Measurements from ENCODE around the gene DLGAP4.

DNA sequence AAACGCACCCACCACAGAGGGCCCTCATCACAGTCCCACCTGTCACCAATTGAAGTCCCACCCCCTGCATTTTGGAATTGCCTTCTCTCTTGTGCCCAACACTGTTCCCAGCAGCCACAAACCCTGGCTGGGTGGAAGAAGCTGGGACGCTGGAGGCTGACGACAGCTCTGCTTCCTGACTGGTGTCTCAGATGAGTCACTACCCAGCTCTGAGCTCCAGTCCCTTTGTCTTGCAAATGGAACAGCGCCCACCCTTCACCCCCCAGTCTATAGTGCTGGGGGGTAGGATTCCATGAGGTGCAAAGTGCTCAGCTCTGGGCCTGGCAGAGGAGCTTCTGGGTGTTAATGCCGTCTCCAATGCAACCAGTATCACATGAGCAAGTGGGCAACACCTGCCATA lies 85.3 kb downstream of the DLGAP4 start:
- TF ChIP-seq, protein P1, sequence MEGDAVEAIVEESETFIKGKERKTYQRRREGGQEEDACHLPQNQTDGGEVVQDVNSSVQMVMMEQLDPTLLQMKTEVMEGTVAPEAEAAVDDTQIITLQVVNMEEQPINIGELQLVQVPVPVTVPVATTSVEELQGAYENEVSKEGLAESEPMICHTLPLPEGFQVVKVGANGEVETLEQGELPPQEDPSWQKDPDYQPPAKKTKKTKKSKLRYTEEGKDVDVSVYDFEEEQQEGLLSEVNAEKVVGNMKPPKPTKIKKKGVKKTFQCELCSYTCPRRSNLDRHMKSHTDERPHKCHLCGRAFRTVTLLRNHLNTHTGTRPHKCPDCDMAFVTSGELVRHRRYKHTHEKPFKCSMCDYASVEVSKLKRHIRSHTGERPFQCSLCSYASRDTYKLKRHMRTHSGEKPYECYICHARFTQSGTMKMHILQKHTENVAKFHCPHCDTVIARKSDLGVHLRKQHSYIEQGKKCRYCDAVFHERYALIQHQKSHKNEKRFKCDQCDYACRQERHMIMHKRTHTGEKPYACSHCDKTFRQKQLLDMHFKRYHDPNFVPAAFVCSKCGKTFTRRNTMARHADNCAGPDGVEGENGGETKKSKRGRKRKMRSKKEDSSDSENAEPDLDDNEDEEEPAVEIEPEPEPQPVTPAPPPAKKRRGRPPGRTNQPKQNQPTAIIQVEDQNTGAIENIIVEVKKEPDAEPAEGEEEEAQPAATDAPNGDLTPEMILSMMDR (IDR thresholded peaks at IDR 0.05; ENCODE audit: low read depth, low read length, poor library complexity, severe bottlenecking) = no peak
- no peak for TF ChIP-seq EZH2phosphoT487 (IDR thresholded peaks at IDR 0.05; ENCODE audit: borderline replicate concordance, low read length)

Measured in DOHH2 (cell line).